Measurements from ENCODE around the gene RRBP1.

RRBP1 gene

GRCh38 chr20:17651760-17652388 lies 30.2 kb downstream of the RRBP1 start:
- Histone ChIP-seq H3K4me2 (peak overlapping the region; percentile 96), H3K9ac (peak overlapping the region; percentile 92), H3K9me3 (no peaks in the 10 kb centered on the region), H3K27me3 (no peaks in the 10 kb centered on the region), H3K27ac (peak overlapping the region; percentile 100), H3K36me3 (peaks cover 28% of the 10 kb centered on the region), H4K20me1 (no peaks in the 10 kb centered on the region; the same call in 1 of the 2 replicates), H3K4me1 (peaks cover 94% of the 10 kb centered on the region), H3K4me3 (peak overlapping the region; percentile 27)
- TF ChIP-seq Cebpa-rat (IDR thresholded peaks at IDR 0.05), result no peak

- Histone ChIP-seq H3K36me3 (peaks cover 23% of the 10 kb centered on the region), H3K27ac (peak overlapping the region; percentile 100), H3K4me3 (peak overlapping the region; percentile 29; the same call in 1 of the 2 replicates), H3K9ac (peak overlapping the region; percentile 92), H3K9me3 (no peaks in the 10 kb centered on the region), H3K4me2 (peak overlapping the region; percentile 96), H4K20me1 (no peaks in the 10 kb centered on the region), H3K4me1 (peaks cover 99% of the 10 kb centered on the region), H3K27me3 (no peaks in the 10 kb centered on the region)
- TF ChIP-seq Cebpa-rat (IDR thresholded peaks at IDR 0.05), result no peak
Measured at GRCh38 chr20:17651129-17651759, 30.8 kb downstream of the RRBP1 start.

GRCh38 chr20:17650301-17651128 lies 31.5 kb downstream of the RRBP1 start:
- peak; percentile 20; the same call in 1 of the 2 replicates for TF ChIP-seq Cebpa-rat (IDR thresholded peaks at IDR 0.05)
- H3K4me1 ChIP-seq, result peaks cover 100% of the 10 kb centered on the region
- H3K9ac ChIP-seq, result peak overlapping the region; percentile 92
- H3K27me3 ChIP-seq, result no peaks in the 10 kb centered on the region
- no peaks in the 10 kb centered on the region for H4K20me1 ChIP-seq
- H3K36me3 ChIP-seq, result peaks cover 16% of the 10 kb centered on the region
- peak overlapping the region; percentile 100 for H3K27ac ChIP-seq
- no peaks in the 10 kb centered on the region for H3K9me3 ChIP-seq
- H3K4me2 ChIP-seq, result peak overlapping the region; percentile 96
- peak overlapping the region; percentile 29 for H3K4me3 ChIP-seq

GRCh38 chr20:17648791-17649730 lies 33.0 kb downstream of the RRBP1 start:
- Histone ChIP-seq H3K4me1 (peaks cover 100% of the 10 kb centered on the region), H3K4me3 (peak overlapping the region; percentile 54)

GRCh38 chr20:17648315-17648646 lies 33.8 kb downstream of the RRBP1 start:
- peak overlapping the region; percentile 92 for H3K9ac ChIP-seq
- H3K27me3 ChIP-seq, result no peaks in the 10 kb centered on the region
- no peaks in the 10 kb centered on the region for H3K36me3 ChIP-seq
- H3K9me3 ChIP-seq, result no peaks in the 10 kb centered on the region
- H3K4me3 ChIP-seq, result peak overlapping the region; percentile 54
- peak overlapping the region; percentile 96 for H3K4me2 ChIP-seq
- H3K4me1 ChIP-seq, result peaks cover 100% of the 10 kb centered on the region
- TF ChIP-seq Cebpa-rat (IDR thresholded peaks at IDR 0.05), result no peak
- peak overlapping the region; percentile 100 for H3K27ac ChIP-seq
- H4K20me1 ChIP-seq, result no peaks in the 10 kb centered on the region

More at GRCh38 chr20:17648791-17649730, 33.0 kb downstream of the RRBP1 start:
- Histone ChIP-seq H3K27me3 (no peaks in the 10 kb centered on the region), H3K27ac (peak overlapping the region; percentile 100), H3K9ac (peak overlapping the region; percentile 92), H3K36me3 (peaks cover 2% of the 10 kb centered on the region; the same call in 1 of the 2 replicates), H3K4me2 (peak overlapping the region; percentile 96), H3K9me3 (no peaks in the 10 kb centered on the region), H4K20me1 (no peaks in the 10 kb centered on the region)
- TF ChIP-seq Cebpa-rat (IDR thresholded peaks at IDR 0.05), result no peak

GRCh38 chr20:17647391-17648314 lies 34.4 kb downstream of the RRBP1 start:
- H3K27me3 ChIP-seq, result no peaks in the 10 kb centered on the region
- TF ChIP-seq Cebpa-rat (IDR thresholded peaks at IDR 0.05), result no peak
- H3K27ac ChIP-seq, result peak overlapping the region; percentile 100
- peaks cover 100% of the 10 kb centered on the region for H3K4me1 ChIP-seq
- no peaks in the 10 kb centered on the region for H4K20me1 ChIP-seq
- H3K36me3 ChIP-seq, result peaks cover 5% of the 10 kb centered on the region
- H3K4me3 ChIP-seq, result peak overlapping the region; percentile 54
- H3K4me2 ChIP-seq, result peak overlapping the region; percentile 96
- H3K9me3 ChIP-seq, result no peaks in the 10 kb centered on the region
- H3K9ac ChIP-seq, result peak overlapping the region; percentile 92

- Histone ChIP-seq H3K9ac (peak overlapping the region; percentile 92), H3K4me1 (peaks cover 100% of the 10 kb centered on the region), H3K4me3 (peak overlapping the region; percentile 2; the same call in 1 of the 2 replicates), H4K20me1 (no peaks in the 10 kb centered on the region), H3K36me3 (peaks cover 12% of the 10 kb centered on the region), H3K27ac (peak overlapping the region; percentile 100), H3K27me3 (no peaks in the 10 kb centered on the region), H3K9me3 (no peaks in the 10 kb centered on the region), H3K4me2 (peak overlapping the region; percentile 96)
- no peak for TF ChIP-seq Cebpa-rat (IDR thresholded peaks at IDR 0.05)
Measured at GRCh38 chr20:17646961-17647301, 35.1 kb downstream of the RRBP1 start.

GRCh38 chr20:17646209-17646960 lies 35.7 kb downstream of the RRBP1 start:
- no peak for TF ChIP-seq Cebpa-rat (IDR thresholded peaks at IDR 0.05)
- Histone ChIP-seq H3K4me3 (no peak overlapping the region), H4K20me1 (no peaks in the 10 kb centered on the region), H3K27ac (peak overlapping the region; percentile 100), H3K4me2 (peak overlapping the region; percentile 96), H3K27me3 (no peaks in the 10 kb centered on the region), H3K9me3 (no peaks in the 10 kb centered on the region), H3K36me3 (peaks cover 18% of the 10 kb centered on the region), H3K4me1 (peaks cover 100% of the 10 kb centered on the region), H3K9ac (peak overlapping the region; percentile 92)
